ENCODE data around the gene OMG.
"Not testable (repeated sequence)": the region's sequence is repeated elsewhere in the genome, so short reads cannot be mapped to it uniquely, and the experiment has no call there.

The OMG gene, protein sequence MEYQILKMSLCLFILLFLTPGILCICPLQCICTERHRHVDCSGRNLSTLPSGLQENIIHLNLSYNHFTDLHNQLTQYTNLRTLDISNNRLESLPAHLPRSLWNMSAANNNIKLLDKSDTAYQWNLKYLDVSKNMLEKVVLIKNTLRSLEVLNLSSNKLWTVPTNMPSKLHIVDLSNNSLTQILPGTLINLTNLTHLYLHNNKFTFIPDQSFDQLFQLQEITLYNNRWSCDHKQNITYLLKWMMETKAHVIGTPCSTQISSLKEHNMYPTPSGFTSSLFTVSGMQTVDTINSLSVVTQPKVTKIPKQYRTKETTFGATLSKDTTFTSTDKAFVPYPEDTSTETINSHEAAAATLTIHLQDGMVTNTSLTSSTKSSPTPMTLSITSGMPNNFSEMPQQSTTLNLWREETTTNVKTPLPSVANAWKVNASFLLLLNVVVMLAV

DNA sequence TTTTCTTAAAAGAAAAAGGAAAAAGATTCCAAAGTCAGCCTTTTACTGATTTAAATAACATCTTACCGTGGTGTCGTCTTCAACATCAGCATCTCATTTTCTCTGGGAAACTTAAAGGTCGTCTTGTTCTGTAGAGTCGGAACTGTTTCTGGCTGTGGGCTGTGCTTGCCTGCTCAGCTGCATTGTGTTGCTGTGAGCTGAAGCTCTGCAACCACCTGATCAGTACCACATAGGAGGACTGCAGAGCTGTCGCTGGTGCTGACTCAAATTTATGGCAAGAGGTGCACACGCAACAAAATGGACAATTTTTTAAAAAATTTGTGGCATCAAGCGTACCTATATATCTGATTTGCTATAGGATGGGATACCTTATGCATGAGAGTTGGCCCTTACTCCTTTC, at the start of gene OMG:
Gene OMG, minus strand, starts transcription at position 150 of the 400 bp plus-strand sequence. CDS start 908 bp downstream, outside the sequence.
- peak; percentile 4 for DNase-seq

GRCh38 chr17:31345191-31345747, 48.2 kb upstream of the OMG start:
- DNase-seq = not testable (repeated sequence)

DNA sequence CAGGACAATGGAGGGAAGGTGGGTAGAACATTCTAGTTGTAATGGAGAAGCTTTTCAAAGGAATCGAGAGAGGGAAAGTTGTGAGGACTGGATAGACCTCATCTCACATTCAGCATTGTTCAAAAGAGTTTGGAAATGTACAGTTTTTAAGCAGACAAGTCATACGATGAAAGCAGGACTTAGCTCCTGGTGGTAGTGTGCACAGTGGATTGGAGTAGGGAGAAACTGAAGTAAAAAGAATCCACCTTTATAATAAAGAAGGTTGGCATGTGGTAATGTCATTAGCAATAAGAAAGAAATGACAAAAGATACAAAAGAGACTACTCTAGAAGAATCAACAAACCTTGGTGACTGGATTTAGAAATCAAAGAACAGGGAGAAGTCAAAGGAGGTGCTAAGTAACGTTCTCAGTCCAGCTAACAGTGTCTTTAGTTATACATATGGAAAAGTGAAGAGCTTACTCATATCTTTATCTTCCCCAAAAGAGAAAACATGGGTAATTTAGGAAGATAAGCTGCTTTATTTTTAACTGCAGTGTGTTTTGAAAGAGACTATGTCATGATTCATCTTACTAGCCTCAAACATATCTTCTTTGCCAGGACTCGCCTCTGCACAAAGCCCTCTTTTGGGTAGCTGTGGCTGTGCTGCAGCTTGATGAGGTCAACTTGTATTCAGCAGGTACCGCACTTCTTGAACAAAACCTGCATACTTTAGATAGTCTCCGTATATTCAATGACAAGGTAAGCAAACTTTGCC, 43.0 kb upstream of the OMG start:
- no peak for DNase-seq

DNA sequence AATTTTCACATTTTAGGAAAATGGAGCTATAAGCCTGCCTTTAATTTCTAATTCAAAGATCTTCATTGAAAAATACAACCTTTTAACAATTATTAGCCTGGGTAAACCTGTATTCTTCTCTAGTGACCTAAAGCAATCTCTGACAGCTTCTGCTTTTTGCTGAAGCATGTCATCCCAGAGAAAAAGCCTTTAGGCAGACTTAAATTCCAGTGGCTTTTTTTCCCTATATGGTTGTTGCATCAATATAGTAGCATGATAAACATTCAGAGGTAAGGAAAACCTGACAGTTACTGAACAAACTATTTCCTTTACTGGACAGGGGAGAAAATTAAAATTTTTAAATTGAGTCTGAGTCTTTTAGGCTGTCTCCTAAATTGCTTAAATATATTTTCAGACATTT, 32.2 kb upstream of the OMG start:
- DNase-seq = no peak

- no peak for DNase-seq
These were observed 31.1 kb upstream of the OMG start for GRCh38 chr17:31328160-31328535.

DNA sequence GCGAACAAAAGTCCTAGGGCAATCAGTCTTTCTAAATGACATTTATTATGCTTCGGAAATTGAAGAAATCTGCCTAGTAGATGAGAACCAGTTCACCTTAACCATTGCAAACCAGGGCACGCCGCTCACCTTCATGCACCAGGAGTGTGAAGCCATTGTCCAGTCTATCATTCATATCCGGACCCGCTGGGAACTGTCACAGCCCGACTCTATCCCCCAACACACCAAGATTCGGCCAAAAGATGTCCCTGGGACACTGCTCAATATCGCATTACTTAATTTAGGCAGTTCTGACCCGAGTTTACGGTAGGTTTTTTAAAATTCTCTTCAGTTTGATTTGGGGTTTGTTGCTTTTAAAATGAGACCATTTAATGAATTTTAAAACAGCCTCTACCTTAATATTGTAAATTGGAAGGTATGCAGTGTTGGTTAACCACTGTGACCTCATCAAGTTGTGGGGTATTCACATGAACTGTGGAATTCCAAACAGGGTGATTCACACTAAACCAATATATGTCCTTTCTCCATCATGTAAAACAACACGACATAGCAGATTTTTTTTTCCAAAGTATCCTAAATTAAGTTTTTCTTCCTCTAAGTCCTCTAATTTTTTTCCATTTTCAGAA, 30.6 kb upstream of the OMG start:
- no peak for DNase-seq

DNA sequence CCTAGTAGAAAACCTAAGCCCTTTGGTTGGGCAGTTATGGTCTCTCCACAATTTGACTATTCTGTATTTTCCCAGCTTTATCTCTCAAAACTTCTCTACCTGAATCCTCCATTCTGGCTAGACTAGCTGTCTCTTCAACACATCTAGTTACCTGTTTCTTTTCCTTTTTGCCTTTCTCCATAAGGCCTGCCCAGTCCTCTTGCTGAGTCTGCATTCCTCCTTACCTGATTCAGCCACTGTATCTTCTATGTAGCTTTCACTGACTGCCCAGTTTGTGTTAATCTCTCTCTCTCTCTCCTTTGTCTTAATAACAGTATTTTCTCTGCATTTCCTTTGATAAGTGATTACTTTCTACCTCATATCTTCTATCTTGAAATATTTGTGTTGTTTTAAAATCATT, 26.5 kb upstream of the OMG start:
- no peak for DNase-seq

- no peak for DNase-seq
These were observed 24.9 kb upstream of the OMG start for GRCh38 chr17:31321966-31322365.

- no peak for DNase-seq
These were observed 24.4 kb upstream of the OMG start, which contains the start of gene EVI2A for GRCh38 chr17:31321481-31321880. EVI2A (minus strand) TSS chr17:31321622; CDS start chr17:31319013, 2,609 bp downstream.

DNA sequence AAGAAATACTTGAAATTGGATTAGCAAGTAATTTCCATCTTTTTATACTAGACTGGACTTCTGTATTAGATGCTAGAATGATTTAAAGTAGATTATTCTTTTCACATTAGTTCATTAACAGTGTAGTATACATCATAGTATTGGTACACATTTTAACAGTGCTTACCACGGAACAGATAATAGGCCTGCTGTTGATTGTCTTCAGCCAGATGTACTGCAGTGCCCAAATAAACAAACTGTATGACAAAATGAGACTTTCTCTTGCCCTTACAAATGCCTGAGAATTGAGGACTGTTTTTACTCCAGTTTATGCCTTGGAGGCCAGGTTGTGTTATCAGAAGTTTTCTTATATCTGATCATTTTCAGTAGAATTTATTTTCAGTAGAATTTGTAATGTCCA, 23.8 kb upstream of the OMG start:
- no peak for DNase-seq

DNA sequence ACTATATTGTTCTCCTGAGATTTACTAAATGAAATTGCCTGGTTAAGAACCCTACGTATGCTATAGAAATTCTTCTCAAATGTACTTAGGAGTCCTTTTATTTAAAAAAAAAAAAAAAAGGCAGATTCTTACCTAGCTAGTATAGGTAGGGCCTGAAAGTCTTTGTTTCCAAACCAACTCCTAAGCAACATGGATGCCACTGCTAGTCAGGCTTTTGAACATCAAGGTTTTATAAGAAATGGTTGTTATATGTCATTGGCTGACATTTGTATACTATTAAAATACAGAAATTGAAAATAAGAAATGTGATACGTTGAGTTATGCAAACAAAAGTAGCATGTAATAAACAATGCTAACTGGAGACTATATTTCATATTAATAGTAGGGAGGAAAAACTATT, 23.2 kb upstream of the OMG start:
- DNase-seq = no peak

- no peak for DNase-seq
These were observed 22.0 kb upstream of the OMG start for GRCh38 chr17:31318851-31319661.

- no peak for DNase-seq
These were observed 21.3 kb upstream of the OMG start for GRCh38 chr17:31318298-31318801.

- no peak for DNase-seq
These were observed 17.7 kb upstream of the OMG start for GRCh38 chr17:31314782-31315100.

DNA sequence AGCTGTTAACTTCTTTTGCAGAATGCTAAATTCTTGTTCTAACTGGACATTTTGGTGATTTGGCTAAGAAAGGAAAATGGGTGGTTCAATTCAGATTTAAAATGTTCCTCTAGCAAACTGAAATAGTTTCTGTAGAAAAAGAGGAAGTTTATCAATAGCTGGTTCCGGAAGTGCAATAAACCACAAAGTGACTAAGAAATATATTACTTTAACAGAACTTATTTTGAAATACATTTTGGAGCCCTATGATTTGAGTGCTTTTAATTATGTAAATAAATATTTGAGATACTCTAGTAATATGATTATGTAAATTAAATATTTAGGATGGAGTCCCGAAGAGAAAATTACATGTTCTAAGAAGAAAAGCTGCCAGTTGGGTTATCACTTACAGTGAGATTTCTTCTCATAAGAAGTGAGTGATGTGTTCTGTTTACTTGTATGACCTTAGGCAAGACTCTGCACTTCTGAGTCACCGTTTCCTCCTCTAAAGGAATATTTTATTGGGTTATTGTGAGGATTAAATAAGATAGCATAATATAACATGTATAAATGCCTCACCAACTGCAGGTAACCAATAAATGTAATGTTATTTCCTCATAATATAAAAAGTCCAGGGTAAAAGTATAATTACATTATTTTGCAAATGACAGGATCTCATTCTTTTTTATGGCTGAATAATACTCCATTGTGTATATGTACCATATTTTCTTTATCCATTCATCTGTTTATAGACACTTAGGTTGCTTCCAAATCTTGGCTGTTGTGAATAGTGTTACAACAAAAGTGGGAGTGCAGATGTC, 17.1 kb upstream of the OMG start, which contains the start of gene EVI2B:
Gene EVI2B, minus strand, starts transcription at position 73 of the 800 bp plus-strand sequence. CDS start 8,445 bp downstream, outside the sequence.
- no peak for DNase-seq

- DNase-seq = not testable (repeated sequence)
These were observed 15.2 kb upstream of the OMG start for GRCh38 chr17:31312223-31312622.

DNA sequence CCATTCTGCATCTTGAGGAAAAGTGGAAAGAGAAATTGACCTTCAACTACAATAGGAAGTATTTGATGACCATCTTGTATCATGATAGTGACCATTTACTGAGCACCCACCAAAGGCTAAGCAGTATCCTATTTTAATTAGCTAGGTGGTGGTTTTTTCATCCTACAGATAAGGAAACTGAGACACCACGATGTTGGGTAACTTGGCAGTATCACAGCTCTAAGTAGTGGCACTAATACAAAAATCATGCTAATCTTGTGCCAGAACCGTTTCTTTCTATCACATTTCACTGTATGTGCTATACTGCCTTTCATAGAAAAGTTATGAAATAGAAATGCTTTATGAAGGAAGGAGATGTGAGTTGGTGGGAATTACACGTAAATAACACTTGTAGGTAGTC, 14.5 kb upstream of the OMG start:
- DNase-seq = no peak

DNA sequence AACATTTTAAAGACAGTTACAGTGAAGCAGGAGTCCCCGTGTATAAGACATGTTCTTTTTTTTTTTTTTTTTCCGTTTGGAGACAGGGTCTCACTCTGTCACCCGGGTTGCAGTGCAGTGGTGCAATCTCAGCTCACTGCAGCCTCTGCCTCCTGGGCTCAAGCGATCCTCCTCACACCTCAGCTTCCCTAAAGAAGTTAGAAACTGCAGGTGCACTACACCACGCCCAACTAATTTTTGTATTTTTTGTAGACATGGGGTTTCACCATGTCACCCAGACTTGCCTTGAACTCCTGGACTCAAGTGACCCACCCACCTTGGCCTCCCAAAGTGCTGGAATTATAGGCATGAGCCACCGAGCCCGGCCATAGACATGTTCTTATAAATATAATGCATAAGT, 13.8 kb upstream of the OMG start:
- DNase-seq = no peak

- no peak for DNase-seq
These were observed 13.2 kb upstream of the OMG start for GRCh38 chr17:31310260-31310659.

GRCh38 chr17:31309556-31309955, 12.5 kb upstream of the OMG start:
- DNase-seq = no peak
